ENCODE results near the gene NT5M.
A peak's percentile ranks its signal among the peaks of the same experiment; 100 is the strongest.
"Not testable (repeated sequence)": the region's sequence is repeated elsewhere in the genome, so short reads cannot be mapped to it uniquely, and the experiment has no call there.

NT5M gene

GRCh38 chr17:17377071-17377967, 74.1 kb downstream of the NT5M start:
- DNase-seq (ENCODE audit: low spot score): no peak

GRCh38 chr17:17379197-17379991, 76.2 kb downstream of the NT5M start:
- DNase-seq (ENCODE audit: low spot score): no peak

GRCh38 chr17:17380145-17380925, 77.2 kb downstream of the NT5M start:
- DNase-seq (ENCODE audit: low spot score): no peak

- no peak for DNase-seq (ENCODE audit: low spot score)
Measured at GRCh38 chr17:17381446-17382064, 78.4 kb downstream of the NT5M start.

GRCh38 chr17:17382065-17382459, 78.9 kb downstream of the NT5M start:
- DNase-seq (ENCODE audit: low spot score): no peak

GRCh38 chr17:17382971-17383370, 79.8 kb downstream of the NT5M start:
- no peak for DNase-seq (ENCODE audit: low spot score)

GRCh38 chr17:17383431-17384290, 80.5 kb downstream of the NT5M start:
- DNase-seq (ENCODE audit: low spot score): not testable (repeated sequence)

GRCh38 chr17:17384291-17384615, 81.1 kb downstream of the NT5M start:
- DNase-seq (ENCODE audit: low spot score): no peak

GRCh38 chr17:17384961-17385360, 81.8 kb downstream of the NT5M start:
- no peak for DNase-seq (ENCODE audit: low spot score)

GRCh38 chr17:17385491-17385890, 82.3 kb downstream of the NT5M start:
- no peak for DNase-seq (ENCODE audit: low spot score)

GRCh38 chr17:17386094-17386800, 83.1 kb downstream of the NT5M start:
- no peak for DNase-seq (ENCODE audit: low spot score)

GRCh38 chr17:17387017-17387497, 83.9 kb downstream of the NT5M start:
- peak; percentile 44 for DNase-seq (ENCODE audit: low spot score)

- peak; percentile 65 for DNase-seq (ENCODE audit: low spot score)
Measured at GRCh38 chr17:17387498-17388362, 84.6 kb downstream of the NT5M start.

GRCh38 chr17:17388657-17389496, 85.7 kb downstream of the NT5M start:
- no peak for DNase-seq (ENCODE audit: low spot score)

- DNase-seq (ENCODE audit: low spot score): no peak
Measured at GRCh38 chr17:17391668-17392370, 88.6 kb downstream of the NT5M start.

- DNase-seq (ENCODE audit: low spot score): no peak
Measured at GRCh38 chr17:17393976-17394375, 90.8 kb downstream of the NT5M start.

- no peak for DNase-seq (ENCODE audit: low spot score)
Measured at GRCh38 chr17:17394494-17394893, 91.3 kb downstream of the NT5M start.

Measured in LoVo (cell line).